SK-N-SH (cell line): ENCODE results near the gene C12orf75. TPM values are rescaled to one million over a fixed set of nuclear protein-coding genes. Genes with fewer than 3 reads are reported as not detected.

Experiments
- CTCF ChIA-PET: fragments of 300-600, 350-600 bp; formaldehyde crosslinking; extraction: SDS; loops from one replicate; lab custom pipeline; 2021; lab: Yijun Ruan, JAX
- POLR2A ChIA-PET: fragments of 350-600 bp; sonication (Branson Sonifier 250); formaldehyde crosslinking; extraction: SDS; loops from one replicate; lab custom pipeline; 2020; ENCODE audit warnings: antibody characterized with exemption, inconsistent platforms; lab: Yijun Ruan, JAX
- DNase-seq: peaks from one replicate; pipeline ENCODE4 v3.0.0; 2012
- H2AFZ ChIP-seq: fragments of 200-600 bp; sonication (generic); 2 replicates; pipeline ENCODE4 v1.8.1; 2016; ENCODE audit warnings: antibody characterized with exemption, mild to moderate bottlenecking, low read depth
- H3F3A ChIP-seq: fragments of 200-600 bp; sonication (generic); replicated peaks from 2 replicates; pipeline ENCODE3; 2016; ENCODE audit warnings: antibody characterized with exemption, mild to moderate bottlenecking; ENCODE audit not compliant: insufficient read depth
- H3K27ac ChIP-seq, 2 experiments: fragments of 200-500 bp in 1 of 2; fragments of 200-600 bp in 1 of 2; sonication (Bioruptor generic) in 1 of 2; sonication (generic), shearing (Covaris generic) in 1 of 2; 2 replicates each; pipeline versions ENCODE4 v1.5.1 to v1.6.1; 2014 to 2016; ENCODE audit warnings: low read depth in 2 of 2, inconsistent platforms in 1 of 2, low read length in 1 of 2, mild to moderate bottlenecking in 1 of 2, mixed read lengths in 1 of 2
- H3K27me3 ChIP-seq: fragments of 200-600 bp; sonication (generic), shearing (Covaris generic); 2 replicates; pipeline ENCODE4 v1.6.1; 2016; ENCODE audit warnings: mixed run types; ENCODE audit not compliant: insufficient read depth
- H3K36me3 ChIP-seq, 2 experiments: fragments of 200-500 bp in 1 of 2; fragments of 200-600 bp in 1 of 2; sonication (Bioruptor generic) in 1 of 2; sonication (generic) in 1 of 2; replicated peaks in 1 of 2; 2 replicates each; pipeline versions ENCODE3 to v1.5.1; 2014 to 2016; ENCODE audit warnings: low read length in 1 of 2, mild to moderate bottlenecking in 1 of 2; ENCODE audit not compliant: insufficient read depth in 2 of 2, control insufficient read depth in 1 of 2
- H3K4me1 ChIP-seq, 2 experiments: fragments of 200-500 bp in 1 of 2; fragments of 200-600 bp in 1 of 2; sonication (Bioruptor generic) in 1 of 2; sonication (generic), shearing (Covaris generic) in 1 of 2; 2 replicates each; pipeline versions ENCODE4 v1.5.1 to v1.6.1; 2014 to 2016; ENCODE audit warnings: low read depth in 1 of 2, low read length in 1 of 2, mixed run types in 1 of 2; ENCODE audit not compliant: insufficient read depth in 2 of 2, control insufficient read depth in 1 of 2
- H3K4me2 ChIP-seq: fragments of 200-600 bp; sonication (generic), shearing (Covaris generic); 2 replicates; pipeline ENCODE4 v1.6.1; 2017; ENCODE audit warnings: mixed run types
- H3K4me3 ChIP-seq, 2 experiments: fragments of 200-500 bp in 1 of 2; fragments of 200-600 bp in 1 of 2; sonication (Bioruptor generic) in 1 of 2; sonication (generic), shearing (Covaris generic) in 1 of 2; 2 replicates each; pipeline versions ENCODE4 v1.5.1 to v1.8.1; 2014 to 2016; ENCODE audit warnings: low read depth in 2 of 2, inconsistent platforms in 1 of 2, low read length in 1 of 2, mild to moderate bottlenecking in 1 of 2, mixed read lengths in 1 of 2, moderate library complexity in 1 of 2
- H3K79me2 ChIP-seq: fragments of 200-600 bp; sonication (generic); 2 replicates; pipeline ENCODE4 v1.8.1; 2017; ENCODE audit warnings: mild to moderate bottlenecking; ENCODE audit not compliant: insufficient read depth
- H3K9ac ChIP-seq: fragments of 200-600 bp; sonication (generic); 2 replicates; pipeline ENCODE4 v1.6.1; 2017; ENCODE audit warnings: mixed run types
- H3K9me2 ChIP-seq: fragments of 200-600 bp; sonication (generic); 2 replicates; pipeline ENCODE4 v1.6.1; 2017; ENCODE audit warnings: mixed run types
- H3K9me3 ChIP-seq: fragments of 200-600 bp; sonication (generic); 2 replicates; pipeline ENCODE4 v1.6.1; 2017; ENCODE audit warnings: mixed run types, mild to moderate bottlenecking, moderate library complexity
- H4K20me1 ChIP-seq: fragments of 200-600 bp; sonication (generic); 2 replicates; pipeline ENCODE4 v1.6.1; 2017; ENCODE audit warnings: mild to moderate bottlenecking, mixed run types; ENCODE audit not compliant: insufficient read depth
- CTCF ChIP-seq: fragments of 200-600 bp; sonication (generic); IDR thresholded peaks from 2 replicates; pipeline ENCODE4 v1.6.1; 2017; ENCODE audit warnings: antibody characterized with exemption, mild to moderate bottlenecking, moderate library complexity
- EP300 ChIP-seq, 2 experiments: IDR thresholded peaks; 2 replicates each; pipeline versions ENCODE4 v1.4.0 to v1.6.1; 2012; ENCODE audit warnings: borderline replicate concordance in 1 of 2, low read depth in 1 of 2, low read length in 1 of 2
- FOSL2 ChIP-seq: IDR thresholded peaks from 2 replicates; pipeline ENCODE4 v1.4.0; 2012; ENCODE audit warnings: low read depth, mild to moderate bottlenecking, moderate library complexity, borderline replicate concordance
- GABPA ChIP-seq: IDR thresholded peaks from 2 replicates; pipeline ENCODE4 v1.4.0; 2012; ENCODE audit warnings: low read depth, mild to moderate bottlenecking
- GATA2 ChIP-seq: sonication (generic); formaldehyde crosslinking; IDR thresholded peaks from 2 replicates; pipeline ENCODE4 v1.5.0; 2020; ENCODE audit warnings: mild to moderate bottlenecking, missing genetic modification reagents
- JUND ChIP-seq: IDR thresholded peaks from 2 replicates; pipeline ENCODE4 v1.4.0; 2012
- MAX ChIP-seq: IDR thresholded peaks from 2 replicates; pipeline ENCODE4 v1.4.0; 2012; ENCODE audit warnings: low read depth
- NRF1 ChIP-seq: IDR thresholded peaks from 2 replicates; pipeline ENCODE4 v1.6.1; 2012; ENCODE audit warnings: low read depth, mild to moderate bottlenecking, low read length
- RCOR1 ChIP-seq: fragments of 150-350 bp; IDR thresholded peaks from 2 replicates; pipeline ENCODE4 v1.6.1; 2017; ENCODE audit warnings: antibody characterized with exemption, low read length
- RFX5 ChIP-seq: IDR thresholded peaks from 2 replicates; pipeline ENCODE4 v1.6.1; 2012; ENCODE audit warnings: mild to moderate bottlenecking, improper control_type of control experiment, low read length
- SMC3 ChIP-seq: IDR thresholded peaks from 2 replicates; pipeline ENCODE4 v1.6.1; 2012; ENCODE audit warnings: low read depth, low read length, improper control_type of control experiment
- TCF12 ChIP-seq: IDR thresholded peaks from 2 replicates; pipeline ENCODE4 v1.4.0; 2012
- USF2 ChIP-seq: fragments of 150-350 bp; IDR thresholded peaks from 2 replicates; pipeline ENCODE4 v1.6.1; 2017; ENCODE audit warnings: antibody characterized with exemption, low read length, low read depth, borderline replicate concordance
- YY1 ChIP-seq: IDR thresholded peaks from 2 replicates; pipeline ENCODE4 v1.4.0; 2012; ENCODE audit warnings: low read depth, mild to moderate bottlenecking
- ZBTB33 ChIP-seq: IDR thresholded peaks from 2 replicates; pipeline ENCODE4 v1.4.0; 2012; ENCODE audit warnings: low read depth, borderline replicate concordance
- WGBS: methylation state at CpG from one replicate; pipeline ENCODE4 v1.1.6; 2017; ENCODE audit warnings: low lambda C conversion rate; 5-methylcytosine and 5-hydroxymethylcytosine counted together
- polyA plus RNA-seq, 3 experiments: library from polyadenylated mRNA; depleted of rRNA; stranded (reverse); fragments of >200 nt; gene quantifications; 2 replicates each; pipeline ENCODE4 v1.2.3, GENCODE V29; 2012
- TF ChIP-seq, protein P1 (sequence below): fragments of 150-350 bp; IDR thresholded peaks from 2 replicates; pipeline ENCODE4 v1.6.1; 2016; ENCODE audit warnings: mild to moderate bottlenecking, low read depth, low read length
- TF ChIP-seq, protein P2 (sequence below): IDR thresholded peaks from 2 replicates; pipeline ENCODE4 v1.6.1; 2012; ENCODE audit warnings: mild to moderate bottlenecking, low read depth, low read length, moderate library complexity
- TF ChIP-seq, protein P3 (sequence below): IDR thresholded peaks from 2 replicates; pipeline ENCODE4; 2012

Gene C12orf75
- polyA plus RNA-seq, 1 of the 3 experiments (the other 2 are of a cell fraction): 221 TPM

GRCh38 chr12:105287408-105287807, 43.1 kb upstream of the C12orf75 start:
- no peaks in the 10 kb centered on the region for H3K4me1 ChIP-seq

More at GRCh38 chr12:105287408-105287807, 43.1 kb upstream of the C12orf75 start:
- Histone ChIP-seq H3K79me2 (no peaks in the 10 kb centered on the region), H3K9me2 (no peaks in the 10 kb centered on the region), H3K9ac (no peak overlapping the region), H2AFZ (no peak overlapping the region), H3K36me3 (no peaks in the 10 kb centered on the region), H3F3A (peaks cover 4% of the 10 kb centered on the region), H3K4me2 (no peak overlapping the region), H3K27me3 (no peaks in the 10 kb centered on the region), H3K27ac (no peak overlapping the region), H3K4me3 (no peak overlapping the region), H3K9me3 (no peaks in the 10 kb centered on the region), H4K20me1 (no peaks in the 10 kb centered on the region)
- TF ChIP-seq USF2 (no peak), JUND (no peak), CTCF (no peak), NRF1 (no peak), TCF12 (no peak), SMC3 (no peak), MAX (no peak), EP300 (IDR thresholded peaks at IDR 0.05; ENCODE audit: borderline replicate concordance in 1 of 2, low read depth in 1 of 2, low read length in 1 of 2) (no peak), GATA2 (CRISPR knock-in tag) (no peak), RFX5 (no peak), GABPA (no peak), YY1 (no peak), FOSL2 (no peak), RCOR1 (no peak), ZBTB33 (no peak)
- TF ChIP-seq, protein P1, sequence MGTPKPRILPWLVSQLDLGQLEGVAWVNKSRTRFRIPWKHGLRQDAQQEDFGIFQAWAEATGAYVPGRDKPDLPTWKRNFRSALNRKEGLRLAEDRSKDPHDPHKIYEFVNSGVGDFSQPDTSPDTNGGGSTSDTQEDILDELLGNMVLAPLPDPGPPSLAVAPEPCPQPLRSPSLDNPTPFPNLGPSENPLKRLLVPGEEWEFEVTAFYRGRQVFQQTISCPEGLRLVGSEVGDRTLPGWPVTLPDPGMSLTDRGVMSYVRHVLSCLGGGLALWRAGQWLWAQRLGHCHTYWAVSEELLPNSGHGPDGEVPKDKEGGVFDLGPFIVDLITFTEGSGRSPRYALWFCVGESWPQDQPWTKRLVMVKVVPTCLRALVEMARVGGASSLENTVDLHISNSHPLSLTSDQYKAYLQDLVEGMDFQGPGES: no peak
- TF ChIP-seq, protein P2, sequence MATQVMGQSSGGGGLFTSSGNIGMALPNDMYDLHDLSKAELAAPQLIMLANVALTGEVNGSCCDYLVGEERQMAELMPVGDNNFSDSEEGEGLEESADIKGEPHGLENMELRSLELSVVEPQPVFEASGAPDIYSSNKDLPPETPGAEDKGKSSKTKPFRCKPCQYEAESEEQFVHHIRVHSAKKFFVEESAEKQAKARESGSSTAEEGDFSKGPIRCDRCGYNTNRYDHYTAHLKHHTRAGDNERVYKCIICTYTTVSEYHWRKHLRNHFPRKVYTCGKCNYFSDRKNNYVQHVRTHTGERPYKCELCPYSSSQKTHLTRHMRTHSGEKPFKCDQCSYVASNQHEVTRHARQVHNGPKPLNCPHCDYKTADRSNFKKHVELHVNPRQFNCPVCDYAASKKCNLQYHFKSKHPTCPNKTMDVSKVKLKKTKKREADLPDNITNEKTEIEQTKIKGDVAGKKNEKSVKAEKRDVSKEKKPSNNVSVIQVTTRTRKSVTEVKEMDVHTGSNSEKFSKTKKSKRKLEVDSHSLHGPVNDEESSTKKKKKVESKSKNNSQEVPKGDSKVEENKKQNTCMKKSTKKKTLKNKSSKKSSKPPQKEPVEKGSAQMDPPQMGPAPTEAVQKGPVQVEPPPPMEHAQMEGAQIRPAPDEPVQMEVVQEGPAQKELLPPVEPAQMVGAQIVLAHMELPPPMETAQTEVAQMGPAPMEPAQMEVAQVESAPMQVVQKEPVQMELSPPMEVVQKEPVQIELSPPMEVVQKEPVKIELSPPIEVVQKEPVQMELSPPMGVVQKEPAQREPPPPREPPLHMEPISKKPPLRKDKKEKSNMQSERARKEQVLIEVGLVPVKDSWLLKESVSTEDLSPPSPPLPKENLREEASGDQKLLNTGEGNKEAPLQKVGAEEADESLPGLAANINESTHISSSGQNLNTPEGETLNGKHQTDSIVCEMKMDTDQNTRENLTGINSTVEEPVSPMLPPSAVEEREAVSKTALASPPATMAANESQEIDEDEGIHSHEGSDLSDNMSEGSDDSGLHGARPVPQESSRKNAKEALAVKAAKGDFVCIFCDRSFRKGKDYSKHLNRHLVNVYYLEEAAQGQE: no peak
- TF ChIP-seq, protein P3, sequence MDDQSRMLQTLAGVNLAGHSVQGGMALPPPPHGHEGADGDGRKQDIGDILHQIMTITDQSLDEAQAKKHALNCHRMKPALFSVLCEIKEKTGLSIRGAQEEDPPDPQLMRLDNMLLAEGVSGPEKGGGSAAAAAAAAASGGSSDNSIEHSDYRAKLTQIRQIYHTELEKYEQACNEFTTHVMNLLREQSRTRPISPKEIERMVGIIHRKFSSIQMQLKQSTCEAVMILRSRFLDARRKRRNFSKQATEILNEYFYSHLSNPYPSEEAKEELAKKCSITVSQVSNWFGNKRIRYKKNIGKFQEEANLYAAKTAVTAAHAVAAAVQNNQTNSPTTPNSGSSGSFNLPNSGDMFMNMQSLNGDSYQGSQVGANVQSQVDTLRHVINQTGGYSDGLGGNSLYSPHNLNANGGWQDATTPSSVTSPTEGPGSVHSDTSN: no peak
- ChIA-PET CTCF (no interaction called here), POLR2A (no interaction called here)
- WGBS: 82% methylated on average over 1 of the region's 1 CpG
- no peak for DNase-seq
